ENCODE results near the gene SLF1.

- TF ChIP-seq EZH2 (IDR thresholded peaks at IDR 0.05; ENCODE audit: low read depth) (no peak), CTCF (conservative IDR thresholded peaks at IDR 0.05) (no peak)
Measured at GRCh38 chr5:94623877-94624276, 5.4 kb downstream of the SLF1 start.
